CD14-positive monocyte (primary cell): Measurements from ENCODE around the gene BCDIN3D. TPM values are rescaled to one million over a fixed set of nuclear protein-coding genes. Genes with fewer than 3 reads are reported as not detected.

Source experiments
- DNase-seq, 3 donors: peaks; one replicate each; pipeline ENCODE4 v3.0.0-alpha.2; 2011 to 2022
- H2AFZ ChIP-seq: 2 replicates; pipeline ENCODE4 v1.6.0; 2012; ENCODE audit warnings: mild to moderate bottlenecking, low read depth, low read length, inconsistent platforms; ENCODE audit not compliant: insufficient read depth, poor library complexity, severe bottlenecking
- H3K27ac ChIP-seq, 2 donors: 1 replicate in 1 of 2; 2 replicates in 1 of 2; pipeline ENCODE4 v1.5.1; 2012 to 2013; ENCODE audit warnings: low read length in 2 of 2, control low read depth in 1 of 2, inconsistent platforms in 1 of 2, low read depth in 1 of 2, mild to moderate bottlenecking in 1 of 2
- H3K27me3 ChIP-seq, 2 donors: one replicate each; pipeline versions ENCODE4 v1.6.0 to v1.6.1; 2011 to 2013; ENCODE audit warnings: low read length in 2 of 2; ENCODE audit not compliant: control insufficient read depth in 2 of 2, insufficient read depth in 2 of 2
- H3K36me3 ChIP-seq, 2 donors: replicated peaks in 1 of 2; 1 replicate in 1 of 2; 2 replicates in 1 of 2; pipeline versions ENCODE4 v1.5.1 to v1.6.1; 2012 to 2013; ENCODE audit warnings: low read length in 2 of 2, control low read depth in 1 of 2, inconsistent platforms in 1 of 2, mild to moderate bottlenecking in 1 of 2; ENCODE audit not compliant: insufficient read depth in 2 of 2, control insufficient read depth in 1 of 2
- H3K4me1 ChIP-seq, 2 donors: 1 replicate in 1 of 2; 2 replicates in 1 of 2; pipeline versions ENCODE4 v1.5.1 to v1.6.1; 2012 to 2013; ENCODE audit warnings: low read length in 2 of 2, control low read depth in 1 of 2, inconsistent platforms in 1 of 2, mild to moderate bottlenecking in 1 of 2, moderate library complexity in 1 of 2; ENCODE audit not compliant: insufficient read depth in 2 of 2, control insufficient read depth in 1 of 2
- H3K4me2 ChIP-seq: replicated peaks from 2 replicates; pipeline ENCODE3; 2012; ENCODE audit warnings: low read length, moderate library complexity, mild to moderate bottlenecking; ENCODE audit not compliant: poor library complexity, severe bottlenecking; ENCODE audit errors: extremely low read depth
- H3K4me3 ChIP-seq, 3 experiments: fragments of 200-600 bp in 1 of 3; sonication (generic) in 1 of 3; replicated peaks in 1 of 3; 1 replicate in 2 of 3; 2 replicates in 1 of 3; pipeline ENCODE4 v1.5.1; 2011 to 2013; ENCODE audit warnings: low read length in 3 of 3, mild to moderate bottlenecking in 3 of 3, control low read depth in 2 of 3, low read depth in 2 of 3, inconsistent platforms in 1 of 3, moderate library complexity in 1 of 3
- H3K79me2 ChIP-seq: 2 replicates; pipeline ENCODE4 v1.6.0; 2012; ENCODE audit warnings: mild to moderate bottlenecking, control low read depth, inconsistent platforms, low read length, moderate library complexity; ENCODE audit not compliant: insufficient read depth
- H3K9ac ChIP-seq: 2 replicates; pipeline ENCODE4 v1.6.0; 2017; ENCODE audit warnings: low read length, mild to moderate bottlenecking; ENCODE audit not compliant: insufficient read depth, poor library complexity, severe bottlenecking
- H3K9me3 ChIP-seq, 2 donors: replicated peaks in 1 of 2; 1 replicate in 1 of 2; 2 replicates in 1 of 2; pipeline versions ENCODE4 v1.5.1 to v1.6.1; 2012 to 2013; ENCODE audit warnings: low read length in 2 of 2, control low read depth in 1 of 2; ENCODE audit not compliant: control insufficient read depth in 1 of 2, insufficient read depth in 1 of 2
- H4K20me1 ChIP-seq: 2 replicates; pipeline ENCODE4 v1.6.0; 2012; ENCODE audit warnings: mild to moderate bottlenecking, low read length, control low read depth, moderate library complexity; ENCODE audit not compliant: insufficient read depth
- H3K27ac Mint-ChIP-seq, 7 donors: one replicate each; pipeline ENCODE4 v1.8.0; 2020; ENCODE audit warnings: mild to moderate bottlenecking in 7 of 7, mixed read lengths in 7 of 7, moderate library complexity in 6 of 7, inconsistent platforms in 2 of 7
- H3K27me3 Mint-ChIP-seq, 3 donors: one replicate each; pipeline ENCODE4 v1.8.0; 2021 to 2022; ENCODE audit warnings: low read depth in 3 of 3, mild to moderate bottlenecking in 3 of 3, mixed read lengths in 3 of 3, moderate library complexity in 3 of 3, inconsistent platforms in 1 of 3
- H3K36me3 Mint-ChIP-seq, 2 donors: one replicate each; pipeline ENCODE4 v1.8.0; 2020; ENCODE audit warnings: mixed read lengths in 2 of 2, inconsistent platforms in 1 of 2, mild to moderate bottlenecking in 1 of 2
- H3K4me1 Mint-ChIP-seq: one replicate; pipeline ENCODE4 v1.8.0; 2020; ENCODE audit warnings: mild to moderate bottlenecking, mixed read lengths
- H3K4me3 Mint-ChIP-seq, 2 donors: one replicate each; pipeline ENCODE4 v1.8.0; 2020; ENCODE audit warnings: mild to moderate bottlenecking in 2 of 2, mixed read lengths in 2 of 2, moderate library complexity in 1 of 2
- H3K9me3 Mint-ChIP-seq, 7 donors: one replicate each; pipeline ENCODE4 v1.8.0; 2020 to 2022; ENCODE audit warnings: mixed read lengths in 7 of 7, mild to moderate bottlenecking in 6 of 7, moderate library complexity in 6 of 7, inconsistent platforms in 2 of 7
- CTCF ChIP-seq: fragments of 200-600 bp; IDR thresholded peaks from one replicate; pipeline ENCODE4 v1.8.0; 2022; ENCODE audit warnings: antibody characterized with exemption, mild to moderate bottlenecking
- WGBS: methylation state at CpG from one replicate; pipeline ENCODE4 v1.1.5; 2013; ENCODE audit warnings: missing lambda C conversion rate; ENCODE audit not compliant: insufficient coverage; 5-methylcytosine and 5-hydroxymethylcytosine counted together
- intact Hi-C, 2 donors: fragments of 100-400 bp; cut with micrococcal nuclease; formaldehyde crosslinking; loops; one replicate each; pipeline versions ENCODE4 v1.15.0 to v1.15.1; 2023
- polyA plus RNA-seq, 3 donors: library from polyadenylated mRNA; depleted of rRNA in 1 of 3; unstranded in 2 of 3; stranded (reverse) in 1 of 3; fragments of 300-500 nt in 2 of 3; fragments of >200 nt in 1 of 3; fragmentation: Illumina TruSeq in 2 of 3; gene quantifications; 1 replicate in 2 of 3; 2 replicates in 1 of 3; pipeline ENCODE4 v1.2.3, GENCODE V29; 2012 to 2021

Gene BCDIN3D
- polyA plus RNA-seq, 3 donors: 0.71 to 1.2 (median 1.0) TPM

GRCh38 chr12:49869816-49870500, 27.1 kb upstream of the BCDIN3D start:
- H4K20me1 ChIP-seq: no peaks in the 10 kb centered on the region
- TF ChIP-seq CTCF: no peak
- no peaks in the 10 kb centered on the region for H3K9me3 ChIP-seq
- no peak overlapping the region for H3K4me2 ChIP-seq
- H3K9ac ChIP-seq: no peak overlapping the region
- Mint-ChIP-seq H3K27me3 (peaks cover 8 to 24% (median 23%) of the 10 kb centered on the region in 3 donors), H3K4me1 (no peaks in the 10 kb centered on the region), H3K9me3 (peaks cover 0 to 3% (median 0%) of the 10 kb centered on the region in 7 donors), H3K27ac (peak overlapping the region in 1 of 7 donors; percentile 32), H3K4me3 (no peak overlapping the region), H3K36me3 (no peaks in the 10 kb centered on the region)
- H3K36me3 ChIP-seq: no peaks in the 10 kb centered on the region
- H3K79me2 ChIP-seq: no peaks in the 10 kb centered on the region
- H3K27ac ChIP-seq: no peak overlapping the region
- intact Hi-C loops: no loop called here
- H2AFZ ChIP-seq: no peak overlapping the region
- H3K27me3 ChIP-seq: no peaks in the 10 kb centered on the region
- 88% methylated on average over 14 of the region's 14 CpGs for WGBS
- no peaks in the 10 kb centered on the region for H3K4me1 ChIP-seq
- no peak for DNase-seq
- no peak overlapping the region for H3K4me3 ChIP-seq

GRCh38 chr12:49868952-49869815, 26.3 kb upstream of the BCDIN3D start:
- H3K4me1 Mint-ChIP-seq: no peaks in the 10 kb centered on the region
- Histone ChIP-seq H3K36me3 (no peaks in the 10 kb centered on the region), H3K79me2 (no peaks in the 10 kb centered on the region), H3K4me1 (no peaks in the 10 kb centered on the region), H3K27ac (no peak overlapping the region), H3K4me3 (no peak overlapping the region), H3K9me3 (no peaks in the 10 kb centered on the region), H4K20me1 (no peaks in the 10 kb centered on the region), H3K9ac (no peak overlapping the region), H3K4me2 (no peak overlapping the region), H3K27me3 (no peaks in the 10 kb centered on the region), H2AFZ (no peak overlapping the region)
- H3K4me3 Mint-ChIP-seq: no peak overlapping the region
- peaks cover 0 to 3% (median 0%) of the 10 kb centered on the region in 7 donors for H3K9me3 Mint-ChIP-seq
- no peak for TF ChIP-seq CTCF
- H3K27ac Mint-ChIP-seq: peak overlapping the region in 1 of 7 donors; percentile 13
- H3K27me3 Mint-ChIP-seq: peaks cover 9 to 29% (median 22%) of the 10 kb centered on the region in 3 donors
- H3K36me3 Mint-ChIP-seq: no peaks in the 10 kb centered on the region
- DNase-seq: no peak
- intact Hi-C loops: no loop called here
- 30% methylated on average over 7 of the region's 16 CpGs for WGBS
